Caki2 (cell line): ENCODE results near the gene MBOAT1. TPM values are rescaled to one million over a fixed set of nuclear protein-coding genes. Genes with fewer than 3 reads are reported as not detected.
"Not testable (repeated sequence)": the region's sequence is repeated elsewhere in the genome, so short reads cannot be mapped to it uniquely, and the experiment has no call there.

Source experiments
- DNase-seq: peaks from one replicate; pipeline ENCODE4 v3.0.0-alpha.2; 2015; ENCODE audit warnings: low read depth
- in situ Hi-C: cut with HindIII; loops from 2 replicates; pipeline ENCODE4 v1.10.0; 2016; ENCODE audit warnings: low sequenced_read_pairs, low pct_unique_long_range_greater_than_20kb, mixed read lengths
- total RNA-seq: library from RNA; depleted of rRNA; stranded (reverse); fragments of >200 nt; shearing (Covaris generic); gene quantifications from 2 replicates; pipeline ENCODE4 v1.2.3, GENCODE V29; 2014; ENCODE audit warnings: low replicate concordance; rRNA removed

Gene MBOAT1, protein sequence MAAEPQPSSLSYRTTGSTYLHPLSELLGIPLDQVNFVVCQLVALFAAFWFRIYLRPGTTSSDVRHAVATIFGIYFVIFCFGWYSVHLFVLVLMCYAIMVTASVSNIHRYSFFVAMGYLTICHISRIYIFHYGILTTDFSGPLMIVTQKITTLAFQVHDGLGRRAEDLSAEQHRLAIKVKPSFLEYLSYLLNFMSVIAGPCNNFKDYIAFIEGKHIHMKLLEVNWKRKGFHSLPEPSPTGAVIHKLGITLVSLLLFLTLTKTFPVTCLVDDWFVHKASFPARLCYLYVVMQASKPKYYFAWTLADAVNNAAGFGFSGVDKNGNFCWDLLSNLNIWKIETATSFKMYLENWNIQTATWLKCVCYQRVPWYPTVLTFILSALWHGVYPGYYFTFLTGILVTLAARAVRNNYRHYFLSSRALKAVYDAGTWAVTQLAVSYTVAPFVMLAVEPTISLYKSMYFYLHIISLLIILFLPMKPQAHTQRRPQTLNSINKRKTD
- total RNA-seq = 13.3 and 14.7 TPM in 2 replicates

GRCh38 chr6:20212392-20213111, at the start of gene MBOAT1:
Gene MBOAT1 (minus strand): TSS chr6:20212469. CDS start chr6:20212234, 235 bp downstream.
- in situ Hi-C loops = no loop called here
- peak; percentile 99 for DNase-seq

DNA sequence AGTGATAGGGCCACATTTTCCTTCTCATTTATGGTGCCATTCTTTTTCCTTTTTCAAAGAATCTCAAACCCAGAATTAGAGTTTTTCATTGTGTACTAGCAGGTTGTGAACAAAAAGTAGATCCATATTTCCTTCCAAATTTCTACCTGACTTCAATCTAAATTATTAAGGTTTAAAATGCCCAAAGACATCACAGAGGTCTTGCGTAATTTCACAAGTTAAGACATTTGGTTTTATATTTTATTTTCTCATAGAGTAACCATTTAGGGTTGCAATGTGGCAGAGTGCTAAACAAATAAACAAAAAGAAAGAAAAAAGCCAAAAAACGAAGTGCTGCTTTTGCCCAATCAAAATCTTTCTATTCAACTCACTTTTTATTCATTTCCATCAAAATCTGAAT, 49.4 kb upstream of the MBOAT1 start:
- DNase-seq = no peak

GRCh38 chr6:20260360-20260759, 48.1 kb upstream of the MBOAT1 start:
- DNase-seq = no peak
- in situ Hi-C loops = no loop called here

More for the DNA sequence above, 49.4 kb upstream of the MBOAT1 start:
- in situ Hi-C loops = no loop called here

- DNase-seq = no peak
- in situ Hi-C loops = no loop called here
Measured at GRCh38 chr6:20259316-20260049, 47.2 kb upstream of the MBOAT1 start.

GRCh38 chr6:20255428-20255827, 43.2 kb upstream of the MBOAT1 start:
- in situ Hi-C loops = no loop called here
- DNase-seq = no peak

GRCh38 chr6:20254295-20254694, 42.0 kb upstream of the MBOAT1 start:
- DNase-seq = no peak
- in situ Hi-C loops = no loop called here

DNA sequence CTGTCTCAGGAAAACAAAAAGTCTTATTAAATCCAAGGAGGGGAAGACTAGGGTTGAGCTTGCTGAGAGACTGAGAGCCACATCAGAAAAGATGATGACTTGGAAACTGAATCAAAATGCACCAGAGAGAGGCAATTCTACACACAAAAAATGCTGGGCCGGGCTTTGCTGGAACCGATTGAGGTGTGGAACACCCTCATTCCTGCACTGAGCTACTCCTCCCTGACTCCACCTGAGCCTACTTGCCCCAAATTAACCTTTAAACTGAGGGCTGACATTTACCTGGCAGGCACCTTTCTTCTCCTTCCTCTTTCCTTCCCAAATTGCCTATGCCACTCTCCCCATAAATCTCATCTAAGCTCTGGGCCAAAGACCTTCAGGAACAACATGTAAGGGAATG, 40.8 kb upstream of the MBOAT1 start:
- in situ Hi-C loops = no loop called here
- DNase-seq = no peak

- no peak for DNase-seq
- in situ Hi-C loops = no loop called here
Measured at GRCh38 chr6:20252311-20252710, 40.0 kb upstream of the MBOAT1 start.

DNA sequence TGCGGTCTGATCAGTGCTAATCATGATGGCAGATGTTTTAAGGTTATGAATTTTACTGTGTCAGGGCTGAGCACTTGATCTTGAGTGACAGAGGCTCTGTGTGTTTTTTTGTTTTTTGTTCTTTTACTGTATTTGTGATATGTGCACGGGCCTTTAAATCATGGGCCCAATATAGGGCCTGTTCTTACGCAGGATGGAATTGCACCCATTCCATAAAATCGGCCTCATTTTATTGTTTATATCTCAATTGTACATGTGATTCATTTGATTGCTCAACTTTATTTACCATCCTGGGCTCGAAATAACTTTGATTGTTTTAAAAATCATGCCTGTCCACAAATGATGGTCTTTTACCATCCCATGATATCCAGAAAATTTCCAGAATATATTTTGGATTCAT, 39.3 kb upstream of the MBOAT1 start:
- DNase-seq = no peak
- in situ Hi-C loops = no loop called here

- in situ Hi-C loops = no loop called here
Measured at GRCh38 chr6:20246125-20246524, 33.9 kb upstream of the MBOAT1 start.

DNA sequence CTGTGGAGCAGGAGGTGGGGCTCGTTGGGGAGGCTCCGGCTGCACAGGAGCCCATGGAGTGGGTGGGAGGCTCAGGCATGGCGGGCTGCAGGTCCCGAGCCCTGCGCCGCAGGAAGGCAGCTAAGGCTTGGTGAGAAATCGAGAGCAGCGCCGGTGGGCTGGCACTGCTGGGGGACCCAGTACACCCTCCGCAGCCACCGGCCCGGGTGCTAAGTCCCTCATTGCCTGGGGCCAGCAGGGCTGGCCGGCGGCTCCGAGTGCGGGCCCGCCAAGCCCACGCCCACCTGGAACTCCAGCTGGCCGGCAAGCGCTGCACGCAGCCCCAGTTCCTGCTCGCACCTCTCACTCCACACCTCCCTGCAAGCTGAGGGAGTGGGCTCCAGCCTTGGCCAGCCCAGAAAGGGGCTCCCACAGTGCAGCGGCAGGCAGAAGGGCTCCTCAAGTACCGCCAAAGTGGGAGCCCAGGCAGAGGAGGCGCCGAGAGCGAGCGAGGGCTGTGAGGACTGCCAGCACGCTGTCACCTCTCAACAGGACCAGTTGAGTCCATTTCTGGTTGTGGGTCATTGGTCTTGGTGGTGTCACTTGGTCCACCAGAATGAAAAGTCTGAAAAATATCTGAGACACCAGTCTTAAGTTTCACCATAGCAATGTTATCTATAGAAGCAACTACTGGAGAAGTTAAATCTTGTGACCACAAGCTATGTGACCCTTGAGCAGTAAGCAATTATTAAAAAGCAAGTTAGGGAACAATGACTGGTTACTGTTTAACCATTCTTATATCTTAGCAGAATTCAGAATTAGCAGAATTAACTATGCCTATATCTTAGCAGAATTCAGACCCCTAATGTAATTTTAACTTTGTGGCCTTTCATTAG, 32.8 kb upstream of the MBOAT1 start:
- in situ Hi-C loops = not testable (repeated sequence)
- DNase-seq = peak; percentile 10

More at GRCh38 chr6:20246125-20246524, 33.9 kb upstream of the MBOAT1 start:
- no peak for DNase-seq

DNA sequence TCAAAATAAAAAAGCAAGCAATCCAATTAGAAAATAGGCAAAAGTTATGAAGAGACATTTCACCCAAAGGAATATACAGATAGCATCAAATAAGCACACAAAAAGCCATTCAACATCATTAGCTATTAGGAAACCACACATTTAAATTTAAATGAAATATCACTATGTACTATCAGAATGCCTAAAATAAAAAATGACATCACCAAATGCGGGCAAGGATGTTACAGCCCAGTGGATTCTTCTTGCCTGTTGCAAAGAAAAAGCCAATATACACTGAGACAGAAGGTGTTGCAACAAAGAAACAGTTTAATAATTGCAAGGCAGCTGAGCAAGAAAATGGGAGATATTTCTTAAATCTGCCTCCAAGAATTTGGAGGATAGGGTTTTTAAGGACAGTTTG, 31.0 kb upstream of the MBOAT1 start:
- no peak for DNase-seq
- in situ Hi-C loops = no loop called here

DNA sequence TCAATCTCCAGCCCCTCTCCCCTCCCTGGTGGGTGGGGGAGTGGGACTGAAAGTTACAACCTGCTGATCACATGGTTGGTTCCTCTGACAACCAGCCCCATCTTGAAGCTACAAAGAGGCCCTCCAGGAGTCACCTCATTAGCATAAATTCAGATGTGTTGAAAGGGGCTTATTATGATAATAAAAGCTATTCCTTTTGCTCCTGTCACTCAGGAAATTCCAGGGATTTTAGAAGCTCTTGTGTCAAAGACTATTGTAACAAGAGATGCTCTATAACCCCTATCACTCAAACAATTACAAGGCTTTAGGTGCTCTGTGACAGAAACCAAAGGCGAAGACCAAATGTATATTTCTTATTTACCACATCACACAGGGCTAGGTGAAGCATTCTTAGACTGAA, 30.1 kb upstream of the MBOAT1 start:
- DNase-seq = no peak
- in situ Hi-C loops = no loop called here

DNA sequence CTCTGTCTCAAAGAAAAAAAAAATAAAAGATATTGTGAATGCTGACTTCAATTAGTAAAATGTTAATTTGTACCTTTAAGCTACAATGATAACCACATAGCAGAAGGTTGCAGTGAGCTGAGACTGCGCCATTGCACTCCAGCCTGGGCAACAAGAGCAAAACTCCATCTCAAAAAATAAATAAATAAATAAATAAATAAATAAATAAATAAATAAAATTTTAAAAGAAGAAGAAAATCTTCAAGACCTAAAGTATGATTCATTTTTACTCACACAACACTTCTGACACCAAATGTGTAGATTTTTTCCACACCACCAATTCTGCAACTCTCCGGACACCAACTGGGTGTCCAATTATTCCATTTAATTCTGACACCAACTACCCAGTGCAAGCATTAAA, 28.8 kb upstream of the MBOAT1 start:
- no peak for DNase-seq
- in situ Hi-C loops = no loop called here

- DNase-seq = no peak
- in situ Hi-C loops = no loop called here
Measured at GRCh38 chr6:20238688-20239587, 26.7 kb upstream of the MBOAT1 start.

GRCh38 chr6:20237677-20238460, 25.6 kb upstream of the MBOAT1 start:
- DNase-seq = no peak
- in situ Hi-C loops = no loop called here
